H9 (cell line): ENCODE measurements around the gene PIAS1. TPM values are rescaled to one million over a fixed set of nuclear protein-coding genes. Genes with fewer than 3 reads are reported as not detected.

ENCODE experiments used
- DNase-seq: peaks from one replicate; pipeline ENCODE4 v3.0.0-alpha.2; 2017
- H2AFZ ChIP-seq: one replicate; pipeline ENCODE4 v1.6.1; 2013; ENCODE audit warnings: mild to moderate bottlenecking, low read length, control low read depth, moderate library complexity
- H2AK5ac ChIP-seq: 2 replicates; pipeline ENCODE4 v1.6.1; 2013; ENCODE audit warnings: low read length, control low read depth, mixed read lengths; ENCODE audit not compliant: insufficient read length
- H2BK120ac ChIP-seq: one replicate; pipeline ENCODE4 v1.6.1; 2013; ENCODE audit warnings: low read depth, mild to moderate bottlenecking, low read length, control low read depth, inconsistent platforms; ENCODE audit not compliant: poor library complexity, severe bottlenecking
- H2BK12ac ChIP-seq: 2 replicates; pipeline ENCODE4 v1.6.1; 2013; ENCODE audit warnings: low read length, control low read depth, mixed read lengths, low read depth; ENCODE audit not compliant: insufficient read length
- H2BK15ac ChIP-seq: 2 replicates; pipeline ENCODE4 v1.6.1; 2013; ENCODE audit warnings: low read depth, low read length, control low read depth
- H2BK20ac ChIP-seq: one replicate; pipeline ENCODE4 v1.6.1; 2013; ENCODE audit warnings: low read depth, mild to moderate bottlenecking, low read length, control low read depth, inconsistent platforms; ENCODE audit not compliant: poor library complexity, severe bottlenecking
- H2BK5ac ChIP-seq: 2 replicates; pipeline ENCODE4 v1.6.1; 2013; ENCODE audit warnings: low read length, control low read depth, mixed read lengths; ENCODE audit not compliant: insufficient read length
- H3K14ac ChIP-seq: 2 replicates; pipeline ENCODE4 v1.6.1; 2013; ENCODE audit warnings: low read length, control low read depth; ENCODE audit not compliant: insufficient read depth
- H3K18ac ChIP-seq: 2 replicates; pipeline ENCODE4 v1.6.1; 2013; ENCODE audit warnings: low read depth, mild to moderate bottlenecking, mixed read lengths, low read length, control low read depth; ENCODE audit not compliant: insufficient read length
- H3K23ac ChIP-seq: 2 replicates; pipeline ENCODE4 v1.6.1; 2013; ENCODE audit warnings: low read length, control low read depth, mixed read lengths, low read depth; ENCODE audit not compliant: insufficient read length
- H3K23me2 ChIP-seq: 2 replicates; pipeline ENCODE4 v1.6.1; 2013; ENCODE audit warnings: low read depth, mild to moderate bottlenecking, mixed read lengths, low read length, control low read depth; ENCODE audit not compliant: insufficient read length, poor library complexity, severe bottlenecking
- H3K27ac ChIP-seq: 2 replicates; pipeline ENCODE4 v1.5.1; 2013; ENCODE audit warnings: low read length, control low read depth, mixed read lengths, low read depth; ENCODE audit not compliant: insufficient read length
- H3K27me3 ChIP-seq: 2 replicates; pipeline ENCODE4 v1.6.1; 2013; ENCODE audit warnings: low read length, control low read depth, inconsistent platforms; ENCODE audit not compliant: insufficient read depth
- H3K4ac ChIP-seq: 2 replicates; pipeline ENCODE4 v1.6.1; 2013; ENCODE audit warnings: low read depth, mild to moderate bottlenecking, control low read depth, inconsistent platforms, low read length, moderate library complexity
- H3K4me1 ChIP-seq: 2 replicates; pipeline ENCODE4 v1.6.1; 2013; ENCODE audit warnings: low read length, control low read depth, inconsistent platforms; ENCODE audit not compliant: insufficient read depth
- H3K4me2 ChIP-seq: 2 replicates; pipeline ENCODE4 v1.6.1; 2013; ENCODE audit warnings: low read length, control low read depth, mixed read lengths; ENCODE audit not compliant: insufficient read length, insufficient read depth
- H3K56ac ChIP-seq: 2 replicates; pipeline ENCODE4 v1.6.1; 2013; ENCODE audit warnings: low read depth, mild to moderate bottlenecking, mixed read lengths, low read length, control low read depth; ENCODE audit not compliant: insufficient read length
- H3K79me1 ChIP-seq: 2 replicates; pipeline ENCODE4 v1.6.1; 2013; ENCODE audit warnings: low read depth, mild to moderate bottlenecking, moderate library complexity, low read length, control low read depth, inconsistent platforms; ENCODE audit not compliant: insufficient read depth, poor library complexity, severe bottlenecking
- H3K79me2 ChIP-seq: 2 replicates; pipeline ENCODE4 v1.6.1; 2013; ENCODE audit warnings: low read length, control low read depth, inconsistent platforms; ENCODE audit not compliant: insufficient read depth
- H3K9ac ChIP-seq: 2 replicates; pipeline ENCODE4 v1.6.1; 2013; ENCODE audit warnings: low read length, control low read depth, mixed read lengths; ENCODE audit not compliant: insufficient read length; ENCODE audit errors: extremely low read depth
- H3K9me3 ChIP-seq: one replicate; pipeline ENCODE4 v1.6.1; 2013; ENCODE audit warnings: low read depth, low read length, inconsistent platforms; ENCODE audit not compliant: control insufficient read depth
- H3T11ph ChIP-seq: one replicate; pipeline ENCODE4 v1.6.1; 2013; ENCODE audit warnings: mild to moderate bottlenecking, low read length, control low read depth, inconsistent platforms
- H4K20me1 ChIP-seq: one replicate; pipeline ENCODE4 v1.6.1; 2013; ENCODE audit not compliant: control insufficient read depth, insufficient read length, insufficient read depth
- H4K5ac ChIP-seq: 2 replicates; pipeline ENCODE4 v1.6.1; 2013; ENCODE audit warnings: low read depth, mild to moderate bottlenecking, mixed read lengths, low read length, control low read depth; ENCODE audit not compliant: insufficient read length
- H4K8ac ChIP-seq: replicated peaks from 2 replicates; pipeline ENCODE4 v1.6.1; 2013; ENCODE audit warnings: low read length, control low read depth, mixed read lengths, low read depth; ENCODE audit not compliant: insufficient read length
- H4K91ac ChIP-seq: 2 replicates; pipeline ENCODE4 v1.6.1; 2013; ENCODE audit warnings: low read depth, mild to moderate bottlenecking, moderate library complexity, mixed read lengths, low read length, control low read depth; ENCODE audit not compliant: insufficient read length
- H3K27ac Mint-ChIP-seq, 3 experiments: 2 replicates in 2 of 3; 3 replicates in 1 of 3; pipeline ENCODE4 v1.8.0; 2020 to 2021; ENCODE audit warnings: mixed read lengths in 3 of 3, mild to moderate bottlenecking in 1 of 3, moderate library complexity in 1 of 3
- H3K27me3 Mint-ChIP-seq: 2 replicates; pipeline ENCODE4 v1.8.0; 2021; ENCODE audit warnings: low read depth, mild to moderate bottlenecking, moderate library complexity, mixed read lengths
- H3K36me3 Mint-ChIP-seq, 3 experiments: 2 replicates in 2 of 3; 3 replicates in 1 of 3; pipeline ENCODE4 v1.8.0; 2020 to 2021; ENCODE audit warnings: low read depth in 3 of 3, mixed read lengths in 3 of 3; ENCODE audit not compliant: insufficient read depth in 1 of 3
- H3K4me1 Mint-ChIP-seq, 2 experiments: 2 replicates each; pipeline ENCODE4 v1.8.0; 2020; ENCODE audit warnings: mixed read lengths in 2 of 2
- H3K4me3 Mint-ChIP-seq, 2 experiments: 2 replicates in 1 of 2; 3 replicates in 1 of 2; pipeline ENCODE4 v1.8.0; 2020 to 2021; ENCODE audit warnings: mild to moderate bottlenecking in 2 of 2, mixed read lengths in 2 of 2, moderate library complexity in 1 of 2
- H3K9me3 Mint-ChIP-seq, 2 experiments: 2 replicates in 1 of 2; 3 replicates in 1 of 2; pipeline ENCODE4 v1.8.0; 2020; ENCODE audit warnings: mild to moderate bottlenecking in 2 of 2, mixed read lengths in 2 of 2, moderate library complexity in 1 of 2
- WGBS: extraction: QIAGEN DNeasy Blood & Tissue Kit; methylation state at CpG from one replicate; pipeline ENCODE4 v1.1.7; 2013; ENCODE audit warnings: missing lambda C conversion rate, low lambda C conversion rate, mixed read lengths; ENCODE audit not compliant: insufficient read length; ENCODE audit errors: extremely low coverage; 5-methylcytosine and 5-hydroxymethylcytosine counted together
- total RNA-seq: library from RNA; stranded (reverse); gene quantifications from 2 replicates; pipeline ENCODE4 v1.2.1, GENCODE V29; 2021
- TF ChIP-seq, protein P1 (sequence below): fragments of 200-600 bp; sonication (generic); conservative IDR thresholded peaks from 3 replicates; pipeline ENCODE4 v1.8.0; 2021; ENCODE audit warnings: antibody characterized with exemption, mild to moderate bottlenecking

Gene PIAS1
- total RNA-seq, 1 experiment from 2014 or later, result 31.1 TPM

DNA sequence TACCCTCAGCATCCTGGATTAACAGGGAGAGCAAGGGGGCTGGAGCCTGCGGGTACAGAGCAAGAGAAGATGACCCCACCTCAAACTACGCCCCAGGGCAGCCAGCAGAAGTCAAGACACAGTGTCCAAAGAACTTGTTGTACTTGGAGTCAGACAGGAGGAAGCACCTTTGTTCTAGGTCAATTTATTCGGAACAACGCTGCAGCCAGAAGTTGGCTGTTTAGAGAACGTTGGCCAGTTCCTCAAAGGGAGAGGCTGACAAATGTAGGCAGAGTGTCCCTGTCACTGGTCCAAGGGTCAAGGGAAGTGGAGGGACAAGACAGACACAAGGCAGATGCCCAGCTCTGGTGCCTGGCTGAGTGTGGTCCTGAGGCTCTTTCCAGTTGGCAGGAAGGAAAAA lies 32.1 kb upstream of the PIAS1 start:
- Histone ChIP-seq H3K79me2 (no peaks in the 10 kb centered on the region; the same call in 1 of the 2 replicates), H3K18ac (no peak overlapping the region), H2BK120ac (no peak overlapping the region), H3T11ph (no peak overlapping the region), H3K9me3 (no peaks in the 10 kb centered on the region), H2AK5ac (no peak overlapping the region), H2BK15ac (no peak overlapping the region), H4K8ac (no peak overlapping the region), H3K56ac (no peak overlapping the region), H3K4me1 (no peaks in the 10 kb centered on the region), H3K9ac (no peak overlapping the region), H2BK12ac (no peak overlapping the region), H3K27ac (no peak overlapping the region), H2BK5ac (no peak overlapping the region), H3K4ac (no peak overlapping the region), H2BK20ac (no peak overlapping the region), H3K27me3 (no peaks in the 10 kb centered on the region), H4K20me1 (no peaks in the 10 kb centered on the region), H2AFZ (no peak overlapping the region), H3K14ac (no peak overlapping the region), H4K91ac (no peak overlapping the region), H4K5ac (no peak overlapping the region), H3K23me2 (no peaks in the 10 kb centered on the region), H3K79me1 (no peaks in the 10 kb centered on the region), H3K4me2 (no peak overlapping the region), H3K23ac (no peak overlapping the region)
- Mint-ChIP-seq H3K4me1 (no peaks in the 10 kb centered on the region; a peak in 1 of 4 replicates), H3K9me3 (no peaks in the 10 kb centered on the region), H3K4me3 (no peak overlapping the region), H3K36me3 (no peaks in the 10 kb centered on the region; a peak in 2 of 7 replicates), H3K27ac (no peak overlapping the region; a peak in 1 of 7 replicates), H3K27me3 (peaks cover 3% of the 10 kb centered on the region)
- TF ChIP-seq, protein P1, sequence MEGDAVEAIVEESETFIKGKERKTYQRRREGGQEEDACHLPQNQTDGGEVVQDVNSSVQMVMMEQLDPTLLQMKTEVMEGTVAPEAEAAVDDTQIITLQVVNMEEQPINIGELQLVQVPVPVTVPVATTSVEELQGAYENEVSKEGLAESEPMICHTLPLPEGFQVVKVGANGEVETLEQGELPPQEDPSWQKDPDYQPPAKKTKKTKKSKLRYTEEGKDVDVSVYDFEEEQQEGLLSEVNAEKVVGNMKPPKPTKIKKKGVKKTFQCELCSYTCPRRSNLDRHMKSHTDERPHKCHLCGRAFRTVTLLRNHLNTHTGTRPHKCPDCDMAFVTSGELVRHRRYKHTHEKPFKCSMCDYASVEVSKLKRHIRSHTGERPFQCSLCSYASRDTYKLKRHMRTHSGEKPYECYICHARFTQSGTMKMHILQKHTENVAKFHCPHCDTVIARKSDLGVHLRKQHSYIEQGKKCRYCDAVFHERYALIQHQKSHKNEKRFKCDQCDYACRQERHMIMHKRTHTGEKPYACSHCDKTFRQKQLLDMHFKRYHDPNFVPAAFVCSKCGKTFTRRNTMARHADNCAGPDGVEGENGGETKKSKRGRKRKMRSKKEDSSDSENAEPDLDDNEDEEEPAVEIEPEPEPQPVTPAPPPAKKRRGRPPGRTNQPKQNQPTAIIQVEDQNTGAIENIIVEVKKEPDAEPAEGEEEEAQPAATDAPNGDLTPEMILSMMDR, result no peak
- DNase-seq, result no peak
- WGBS, result no CpG with 5 or more reads among the region's 5 CpGs
